GM18867 (cell line): ENCODE results near the gene PTPRD.

Experiments used
- ATAC-seq: cut with Tn5 transposase; IDR thresholded peaks from one replicate; pipeline ENCODE4 v1.9.1; 2021; ENCODE audit warnings: mild to moderate bottlenecking, moderate library complexity; ENCODE audit not compliant: unreplicated experiment

The PTPRD gene

DNA sequence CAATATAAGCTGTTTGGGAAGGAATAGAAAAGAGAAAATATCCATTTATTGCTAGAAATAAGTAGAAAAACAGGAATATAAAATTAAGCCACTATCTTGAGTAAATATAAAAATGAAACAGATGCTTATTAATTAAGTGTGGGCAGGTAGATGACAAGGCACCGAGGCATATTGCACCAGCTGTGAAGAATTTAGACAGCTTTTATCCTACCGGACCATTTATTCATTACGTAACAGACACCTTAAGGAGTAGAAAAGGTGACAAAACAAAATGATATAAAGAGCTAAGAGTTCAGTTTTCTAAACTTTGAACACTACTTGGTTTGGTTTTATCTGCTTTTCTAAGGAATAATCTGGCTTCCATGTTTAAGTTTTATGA lies 404.1 kb downstream of the PTPRD start:
- ATAC-seq: no peak

GRCh38 chr9:10204276-10204675 lies 408.5 kb downstream of the PTPRD start:
- no peak for ATAC-seq

- no peak for ATAC-seq
Observed at GRCh38 chr9:10173561-10173960, 439.2 kb downstream of the PTPRD start.

DNA sequence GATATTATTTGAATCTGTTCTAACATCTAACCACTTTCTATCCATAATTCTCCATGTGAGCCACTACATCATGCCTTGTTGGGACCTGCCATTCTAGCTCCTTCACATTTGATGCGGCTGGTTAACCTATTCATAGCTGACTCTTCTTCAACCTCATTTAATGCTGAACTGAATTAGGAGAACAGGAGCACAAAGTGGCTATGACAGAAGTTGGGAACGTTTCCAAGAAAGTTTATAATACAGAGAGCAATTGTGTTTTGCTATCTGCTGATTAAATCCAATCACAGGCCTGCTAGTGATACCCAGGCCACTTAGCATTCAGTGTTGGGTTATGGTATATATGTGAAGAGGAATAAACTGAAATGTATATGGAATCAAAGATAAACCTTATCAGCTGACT lies 440.3 kb downstream of the PTPRD start:
- ATAC-seq: no peak

DNA sequence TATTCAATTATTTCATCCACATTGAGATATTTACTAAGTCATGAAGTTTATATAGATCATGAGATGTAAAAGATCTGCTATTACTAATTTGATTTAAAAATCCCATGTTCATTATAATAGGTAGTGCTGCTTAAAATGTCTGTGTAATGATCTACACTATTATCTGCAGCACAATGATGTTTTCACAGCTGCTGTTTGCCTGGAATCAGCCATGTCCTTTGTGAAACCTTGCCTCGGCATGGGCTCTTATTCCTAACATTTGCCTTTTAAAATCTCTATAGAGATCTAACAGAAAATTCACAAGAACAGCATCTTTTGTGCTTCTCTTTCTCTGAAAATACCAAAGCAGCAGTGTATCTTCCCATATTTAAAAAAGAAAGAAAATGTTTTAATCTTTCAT lies 444.6 kb downstream of the PTPRD start:
- ATAC-seq: no peak

DNA sequence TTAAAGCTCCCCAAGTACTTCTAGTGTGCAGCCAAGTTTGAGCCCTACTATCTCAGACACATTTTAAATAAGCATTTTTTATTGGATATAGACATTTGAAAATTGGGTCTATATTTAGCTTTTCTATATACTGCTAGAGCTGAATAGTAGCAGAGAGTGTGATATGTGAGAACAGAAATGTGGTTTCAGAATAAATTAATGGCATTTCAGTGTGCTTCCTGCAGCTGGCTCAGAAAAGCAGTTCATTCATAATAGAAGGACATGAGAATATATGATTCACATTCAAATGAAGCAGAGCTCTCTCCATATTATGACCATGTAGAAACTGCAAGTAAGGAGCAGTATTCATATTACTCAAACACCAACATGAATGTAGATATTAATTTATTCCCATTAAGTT lies 464.0 kb downstream of the PTPRD start:
- ATAC-seq: no peak

- no peak for ATAC-seq
Observed at GRCh38 chr9:10146517-10147331, 466.1 kb downstream of the PTPRD start.

- no peak for ATAC-seq
Observed at GRCh38 chr9:10144355-10144754, 468.4 kb downstream of the PTPRD start.

DNA sequence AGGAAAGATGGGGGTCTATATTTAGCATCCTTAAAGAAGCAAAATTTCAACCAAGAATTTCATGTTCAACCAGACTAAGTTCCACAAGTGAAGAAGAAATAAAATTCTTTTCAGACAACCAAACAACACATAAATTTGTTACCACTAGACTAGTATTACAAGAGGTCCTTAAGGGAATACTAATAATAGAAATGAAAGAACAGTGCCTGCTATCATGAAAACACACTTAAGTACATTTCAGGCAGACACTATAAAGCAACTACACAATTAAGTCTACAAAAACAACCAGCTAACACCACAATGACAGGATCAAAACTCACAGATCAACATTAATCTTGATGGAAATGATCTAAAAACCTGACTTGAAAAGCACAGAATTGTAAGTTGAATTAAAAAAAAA lies 477.2 kb downstream of the PTPRD start:
- no peak for ATAC-seq

DNA sequence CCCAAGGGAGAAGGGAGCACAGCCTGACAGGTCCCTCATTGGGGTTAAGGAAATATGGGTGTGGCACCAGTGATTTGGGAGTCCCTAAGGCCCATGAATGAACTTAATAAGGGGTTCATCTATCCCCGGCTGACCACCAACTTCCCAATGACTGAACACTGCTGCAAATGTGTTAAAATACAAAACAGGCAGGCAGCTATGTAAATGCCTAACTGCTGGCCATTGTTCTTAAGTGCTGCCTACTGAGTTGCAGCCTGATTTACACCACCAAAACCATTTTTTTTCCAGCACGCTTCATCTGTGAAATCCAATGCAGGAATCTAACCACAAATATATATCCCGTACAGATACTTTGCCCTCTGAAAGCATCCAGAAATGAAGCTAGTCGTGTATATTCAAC lies 478.5 kb downstream of the PTPRD start:
- ATAC-seq: no peak

DNA sequence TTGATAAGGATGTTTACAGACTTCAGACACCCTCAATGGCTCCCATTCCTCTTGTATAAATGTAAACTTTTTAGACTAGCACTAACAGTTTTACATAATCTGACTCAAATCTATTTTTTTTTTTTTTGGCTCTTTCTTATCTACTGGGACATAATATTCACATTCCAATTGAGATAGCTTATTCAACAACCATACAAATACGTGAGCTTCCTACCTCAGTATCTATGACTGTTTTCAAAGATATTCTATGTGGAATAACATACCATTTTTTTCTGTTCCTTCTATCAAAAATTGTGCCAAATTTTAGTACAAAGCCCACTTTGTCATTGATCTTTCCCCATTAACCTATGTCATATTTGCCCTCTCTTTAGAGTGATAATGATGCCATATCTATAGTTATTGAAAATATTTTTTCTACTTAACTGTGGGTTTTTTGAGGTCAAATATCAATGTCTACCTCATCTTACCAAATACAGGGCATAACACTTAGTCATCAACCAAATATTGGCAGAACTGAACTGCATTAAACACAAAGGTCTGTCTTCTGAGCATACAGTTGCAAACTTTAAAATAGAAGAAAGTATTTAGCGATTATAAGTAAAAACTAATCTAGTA lies 482.6 kb downstream of the PTPRD start:
- ATAC-seq: no peak

- ATAC-seq: no peak
Observed at GRCh38 chr9:10127867-10128266, 484.9 kb downstream of the PTPRD start.

GRCh38 chr9:10112798-10113197 lies 500.0 kb downstream of the PTPRD start:
- ATAC-seq: no peak

- ATAC-seq: no peak
Observed at GRCh38 chr9:10112070-10112469, 500.7 kb downstream of the PTPRD start.

- ATAC-seq: no peak
Observed at GRCh38 chr9:10108815-10109214, 504.0 kb downstream of the PTPRD start.

DNA sequence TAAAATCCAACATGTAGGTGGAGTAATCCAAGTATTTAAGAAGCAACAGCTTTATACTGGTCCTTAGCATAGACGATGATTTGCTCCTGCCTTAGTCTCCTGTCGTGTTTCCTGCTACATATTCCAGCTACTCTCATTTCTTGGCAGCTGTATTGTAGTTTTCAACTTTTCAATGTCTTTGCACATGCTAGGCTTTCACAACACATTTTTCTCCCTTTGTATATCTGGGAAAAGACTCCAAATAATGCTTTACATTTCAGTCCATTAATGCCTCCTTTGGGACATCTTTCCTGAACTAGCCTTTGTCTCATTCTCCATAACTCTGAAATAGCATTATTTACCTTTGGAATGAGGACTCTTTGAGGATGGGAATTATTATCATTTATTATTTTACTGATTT lies 508.0 kb downstream of the PTPRD start:
- no peak for ATAC-seq

DNA sequence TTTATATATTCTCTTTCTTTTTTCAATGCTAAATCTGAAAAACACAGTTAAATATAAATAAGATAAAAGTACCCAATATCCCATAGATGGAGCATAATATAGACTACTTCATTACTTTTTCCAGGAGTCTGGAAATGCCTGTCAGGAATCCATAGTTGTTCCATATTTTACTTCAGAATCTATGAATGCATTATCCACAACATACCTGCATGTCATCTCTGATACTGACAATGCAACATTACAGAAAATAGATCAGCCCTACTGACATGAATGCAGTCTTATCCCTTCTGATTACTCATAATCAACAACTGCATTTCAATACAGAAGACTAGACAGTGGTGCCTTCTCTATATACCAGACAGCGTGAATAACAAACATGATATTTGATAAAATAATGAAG lies 517.6 kb downstream of the PTPRD start:
- ATAC-seq: no peak

DNA sequence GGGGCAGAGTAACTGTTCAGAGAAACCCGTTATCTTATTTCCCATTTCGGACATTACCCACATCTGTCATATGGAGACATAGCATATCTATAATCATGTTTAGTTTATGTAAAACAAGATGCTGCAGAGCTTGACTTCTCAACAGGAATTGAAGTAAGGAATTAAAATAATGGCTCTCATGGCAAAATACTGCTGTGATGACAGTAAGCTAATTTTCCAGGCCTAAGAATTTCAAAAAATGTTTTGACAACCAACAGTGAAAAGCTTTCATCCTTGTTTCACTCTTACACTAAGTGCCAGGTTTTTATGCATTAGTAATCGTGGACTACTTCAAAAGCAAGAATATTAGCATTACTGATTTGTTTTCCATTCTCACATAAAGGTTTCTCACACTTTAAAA lies 518.2 kb downstream of the PTPRD start:
- ATAC-seq: no peak

GRCh38 chr9:10080012-10080411 lies 532.8 kb downstream of the PTPRD start:
- no peak for ATAC-seq

GRCh38 chr9:10079284-10079964 lies 533.4 kb downstream of the PTPRD start:
- ATAC-seq: no peak

- ATAC-seq: no peak
Observed at GRCh38 chr9:10071579-10071978, 541.2 kb downstream of the PTPRD start.
